HepG2 (cell line): ENCODE measurements around the gene FOXS1. TPM values are rescaled to one million over a fixed set of nuclear protein-coding genes. Genes with fewer than 3 reads are reported as not detected.

ENCODE experiments used
- ATAC-seq: fragments of 200-7000 bp; cut with Tn5 transposase; 3 replicates; pipeline ENCODE4 v1.9.1; 2020; ENCODE audit warnings: mild to moderate bottlenecking, moderate library complexity
- BruUV-seq: library from RNA; stranded (reverse); fragments of 400-500 nt; replicated peaks from 2 replicates; lab custom pipeline; 2021; lab: Mats Ljungman, UMichigan
- CTCF ChIA-PET: fragments of 300-600 bp; formaldehyde crosslinking; extraction: SDS; loops from one replicate; lab custom pipeline; 2021; ENCODE audit warnings: low total read pairs, inconsistent platforms, low intra/inter-chr PET ratio; lab: Yijun Ruan, JAX
- POLR2A ChIA-PET: fragments of 350-600 bp; sonication (Branson Sonifier 250); formaldehyde crosslinking; loops from one replicate; lab custom pipeline; 2020; ENCODE audit warnings: antibody characterized with exemption, inconsistent platforms; lab: Yijun Ruan, JAX
- DNase-seq: peaks from one replicate; pipeline ENCODE4 v3.0.0-alpha.2; 2015; ENCODE audit warnings: low spot score
- FAIRE-seq: peaks from 3 replicates; lab custom pipeline; 2011; peaks lifted over from hg19 to GRCh38; lab: Jason Lieb, UNC
- H2AFZ ChIP-seq: one replicate; pipeline ENCODE4 v1.6.1; 2011; ENCODE audit warnings: low read length, inconsistent platforms
- H3K27ac ChIP-seq: fragments of 300-600 bp; 3 replicates; pipeline ENCODE4 v1.8.0; 2011; ENCODE audit warnings: mixed run types, mild to moderate bottlenecking, mixed read lengths, low read length, inconsistent platforms; ENCODE audit not compliant: insufficient read depth; ENCODE audit errors: extremely low read length
- H3K27me3 ChIP-seq, 2 experiments: fragments of 200-600 bp in 1 of 2; 2 replicates in 1 of 2; 3 replicates in 1 of 2; pipeline versions ENCODE4 v1.6.0 to v1.8.0; 2011; ENCODE audit warnings: low read length in 2 of 2, mild to moderate bottlenecking in 2 of 2, moderate library complexity in 2 of 2, inconsistent platforms in 1 of 2; ENCODE audit not compliant: insufficient read depth in 2 of 2, control insufficient read depth in 1 of 2
- H3K36me3 ChIP-seq, 2 experiments: fragments of 200-600 bp in 1 of 2; replicated peaks in 1 of 2; 2 replicates in 1 of 2; 3 replicates in 1 of 2; pipeline versions ENCODE4 v1.5.1 to v1.8.0; 2011; ENCODE audit warnings: low read length in 2 of 2, inconsistent platforms in 1 of 2; ENCODE audit not compliant: insufficient read depth in 2 of 2, control insufficient read depth in 1 of 2
- H3K4me1 ChIP-seq: 2 replicates; pipeline ENCODE4 v1.5.1; 2012; ENCODE audit warnings: low read length, inconsistent platforms; ENCODE audit not compliant: insufficient read depth
- H3K4me2 ChIP-seq: 2 replicates; pipeline ENCODE4 v1.6.0; 2011; ENCODE audit warnings: low read depth, low read length, inconsistent platforms
- H3K4me3 ChIP-seq, 3 experiments: fragments of 200-600 bp in 1 of 3; sonication (generic), shearing (Covaris generic) in 1 of 3; replicated peaks in 1 of 3; 2 replicates each; pipeline ENCODE4 v1.5.1; 2011 to 2016; ENCODE audit warnings: low read length in 3 of 3, inconsistent platforms in 2 of 3, low read depth in 2 of 3, mild to moderate bottlenecking in 2 of 3, control low read depth in 1 of 3, mixed read lengths in 1 of 3; ENCODE audit not compliant: insufficient read depth in 1 of 3
- H3K79me2 ChIP-seq: one replicate; pipeline ENCODE4 v1.6.1; 2011; ENCODE audit warnings: low read length, inconsistent platforms; ENCODE audit not compliant: insufficient read depth
- H3K9ac ChIP-seq: 2 replicates; pipeline ENCODE4 v1.6.0; 2011; ENCODE audit warnings: mild to moderate bottlenecking, low read depth, low read length, inconsistent platforms; ENCODE audit not compliant: insufficient read depth
- H3K9me3 ChIP-seq: 2 replicates; pipeline ENCODE4 v1.5.1; 2012; ENCODE audit warnings: mild to moderate bottlenecking, low read length
- H4K20me1 ChIP-seq: 2 replicates; pipeline ENCODE4 v1.6.0; 2011; ENCODE audit warnings: inconsistent platforms, mild to moderate bottlenecking, low read length, moderate library complexity; ENCODE audit not compliant: insufficient read depth
- ARHGAP35 ChIP-seq: sonication (generic); formaldehyde crosslinking; IDR thresholded peaks from 2 replicates; pipeline ENCODE4 v1.9.0; 2022; ENCODE audit warnings: mild to moderate bottlenecking, inconsistent platforms, moderate library complexity, missing genetic modification reagents, borderline replicate concordance
- CENPX ChIP-seq: sonication (generic); formaldehyde crosslinking; IDR thresholded peaks from 2 replicates; pipeline ENCODE4 v1.9.0; 2021; ENCODE audit warnings: mild to moderate bottlenecking, missing genetic modification reagents, moderate library complexity
- EED ChIP-seq: sonication (generic); formaldehyde crosslinking; IDR thresholded peaks from 2 replicates; pipeline ENCODE4 v1.5.0; 2020; ENCODE audit warnings: mild to moderate bottlenecking, missing genetic modification reagents
- FOSL1 ChIP-seq: sonication (generic); formaldehyde crosslinking; IDR thresholded peaks from 2 replicates; pipeline ENCODE4 v1.9.0; 2021; ENCODE audit warnings: missing genetic modification reagents, borderline replicate concordance
- FOXO1 ChIP-seq: sonication (generic); formaldehyde crosslinking; IDR thresholded peaks from 2 replicates; pipeline ENCODE4 v1.4.0; 2020; ENCODE audit warnings: missing genetic modification reagents
- HNF1B ChIP-seq: sonication (generic); formaldehyde crosslinking; IDR thresholded peaks from 2 replicates; pipeline ENCODE4 v1.5.1; 2020; ENCODE audit warnings: mild to moderate bottlenecking, moderate library complexity, missing genetic modification reagents
- ISL2 ChIP-seq: sonication (generic); formaldehyde crosslinking; IDR thresholded peaks from 2 replicates; pipeline ENCODE4 v1.5.0; 2020; ENCODE audit warnings: missing genetic modification reagents
- KDM3A ChIP-seq: IDR thresholded peaks from 2 replicates; pipeline ENCODE4 v1.6.1; 2018; ENCODE audit warnings: low read depth, missing compliant biosample characterization
- MAF1 ChIP-seq: sonication (generic); formaldehyde crosslinking; IDR thresholded peaks from 2 replicates; pipeline ENCODE4 v1.5.0; 2020; ENCODE audit warnings: missing genetic modification reagents, borderline replicate concordance
- MLLT10 ChIP-seq: sonication (generic); formaldehyde crosslinking; IDR thresholded peaks from 2 replicates; pipeline ENCODE4 v1.4.0; 2020; ENCODE audit warnings: missing genetic modification reagents
- MTA1 ChIP-seq: sonication (generic); formaldehyde crosslinking; IDR thresholded peaks from 2 replicates; pipeline ENCODE4 v1.4.0; 2020; ENCODE audit warnings: missing genetic modification reagents, mild to moderate bottlenecking, borderline replicate concordance
- XRCC5 ChIP-seq: fragments of 200-400 bp; formaldehyde crosslinking; optimal IDR thresholded peaks from 2 replicates; pipeline ENCODE3; 2017; ENCODE audit warnings: mild to moderate bottlenecking, low read length
- ZNF17 ChIP-seq: sonication (generic); formaldehyde crosslinking; IDR thresholded peaks from 2 replicates; pipeline ENCODE4 v1.5.0; 2020; ENCODE audit warnings: mild to moderate bottlenecking, missing genetic modification reagents
- ZNF350 ChIP-seq: sonication (generic); formaldehyde crosslinking; IDR thresholded peaks from 2 replicates; pipeline ENCODE4 v1.4.0; 2020; ENCODE audit warnings: mild to moderate bottlenecking, low read depth, missing genetic modification reagents, borderline replicate concordance
- ZNF441 ChIP-seq: sonication (generic); formaldehyde crosslinking; IDR thresholded peaks from 2 replicates; pipeline ENCODE4 v1.7.0; 2021; ENCODE audit warnings: missing genetic modification reagents, borderline replicate concordance
- ZNF549 ChIP-seq: sonication (generic); formaldehyde crosslinking; IDR thresholded peaks from 2 replicates; pipeline ENCODE4 v1.5.0; 2020; ENCODE audit warnings: missing genetic modification reagents
- ZNF75D ChIP-seq: sonication (generic); formaldehyde crosslinking; IDR thresholded peaks from 2 replicates; pipeline ENCODE4 v1.8.1; 2023; ENCODE audit warnings: missing genetic modification reagents, mild to moderate bottlenecking, borderline replicate concordance
- WGBS: methylation state at CpG from one replicate; pipeline ENCODE4 v1.1.6; 2017; ENCODE audit warnings: low lambda C conversion rate; 5-methylcytosine and 5-hydroxymethylcytosine counted together
- in situ Hi-C: cut with HindIII; loops from 2 replicates; pipeline ENCODE4 v1.10.0; 2017; ENCODE audit warnings: low pct_unique_long_range_greater_than_20kb; ENCODE audit not compliant: extremely low pct_ligation_motif_present
- intact Hi-C: fragments of 100-400 bp; cut with micrococcal nuclease; formaldehyde crosslinking; loops from one replicate; pipeline ENCODE4 v1.10.0; 2022; ENCODE audit not compliant: unreplicated experiment
- polyA plus RNA-seq, 8 experiments: library from polyadenylated mRNA; depleted of rRNA in 3 of 8; stranded (reverse) in 7 of 8; unstranded in 1 of 8; fragments of >200 nt; fragmentation: Illumina TruSeq in 4 of 8; extraction: Trizol in 4 of 8; gene quantifications; 2 replicates each; pipeline versions ENCODE4 v1.2.1 to v1.2.3, GENCODE V29; 2011 to 2016; ENCODE audit warnings: low read depth in 4 of 8, missing spikeins in 1 of 8, mixed read lengths in 1 of 8; ENCODE audit not compliant: insufficient read depth in 1 of 8
- total RNA-seq, 5 experiments: library from RNA; depleted of rRNA; stranded (reverse); fragments of >200 nt; fragmentation: Illumina TruSeq; extraction: Trizol; gene quantifications; 2 replicates each; pipeline ENCODE4 v1.2.3, GENCODE V29; 2016; ENCODE audit warnings: low read depth in 1 of 5
- TF ChIP-seq, protein P1 (sequence below): IDR thresholded peaks from 2 replicates; pipeline ENCODE4 v1.6.1; 2016; ENCODE audit warnings: low read depth
- TF ChIP-seq, protein P2 (sequence below): IDR thresholded peaks from 2 replicates; pipeline ENCODE4 v1.6.1; 2016; ENCODE audit warnings: missing compliant biosample characterization, missing genetic modification reagents, borderline replicate concordance
- TF ChIP-seq, protein P3 (sequence below): IDR thresholded peaks from 2 replicates; pipeline ENCODE4 v1.6.1; 2016; ENCODE audit warnings: mild to moderate bottlenecking

Gene FOXS1
- total and polyA plus RNA-seq, 2 of the 13 experiments (the other 11 are each of a cell fraction or from before 2014, with no cell fraction given): not detected

- intact Hi-C loops: no loop called here
- Histone ChIP-seq H3K27ac (no peak overlapping the region), H3K36me3 (no peaks in the 10 kb centered on the region), H3K4me3 (peak overlapping the region in 2 of 3 experiments; percentile 74 to 82; a peak in 3 of 6 replicates), H3K4me1 (peaks cover 15% of the 10 kb centered on the region), H3K4me2 (peak overlapping the region; percentile 96), H3K9ac (no peak overlapping the region), H3K27me3 (peaks cover 9 to 51% of the 10 kb centered on the region in 2 experiments; a peak in 4 of 5 replicates), H3K9me3 (no peaks in the 10 kb centered on the region), H3K79me2 (no peaks in the 10 kb centered on the region), H2AFZ (peak overlapping the region; percentile 29), H4K20me1 (no peaks in the 10 kb centered on the region)
- ATAC-seq (no peak), FAIRE-seq (no peak), DNase-seq (no peak)
- in situ Hi-C loops: no loop called here
- 56% methylated on average over 5 of the region's 5 CpGs for WGBS
- BruUV-seq: no TSS peak
- ChIA-PET POLR2A (interaction anchor here (1.2 kb wide), 2 partner anchors 26 to 90 kb away, joined by 3 to 7 read pairs; partner anchors contain the start of gene PDRG1), CTCF (interaction anchor here (1.6 kb wide), 1 partner anchor 10 kb away, joined by 3 read pairs; no protein-coding TSS in a partner anchor)
- TF ChIP-seq KDM3A (CRISPR knock-in tag) (no peak), ZNF441 (no peak), ARHGAP35 (CRISPR knock-in tag) (no peak), XRCC5 (no peak), FOXO1 (no peak), ZNF75D (no peak), ZNF17 (CRISPR knock-in tag) (no peak), ZNF350 (CRISPR knock-in tag) (0 out of 2 replicates have a peak, but pooled peaks have one; percentile 8), FOSL1 (CRISPR knock-in tag) (0 out of 2 replicates have a peak, but pooled peaks have one; percentile 10), MLLT10 (no peak), EED (CRISPR knock-in tag) (0 out of 2 replicates have a peak, but pooled peaks have one; percentile 37), ISL2 (CRISPR knock-in tag) (no peak), HNF1B (CRISPR knock-in tag) (0 out of 2 replicates have a peak, but pooled peaks have one; percentile 10), MTA1 (no peak), CENPX (CRISPR knock-in tag) (no peak), ZNF549 (CRISPR knock-in tag) (no peak), MAF1 (CRISPR knock-in tag) (no peak)
- TF ChIP-seq, protein P1, sequence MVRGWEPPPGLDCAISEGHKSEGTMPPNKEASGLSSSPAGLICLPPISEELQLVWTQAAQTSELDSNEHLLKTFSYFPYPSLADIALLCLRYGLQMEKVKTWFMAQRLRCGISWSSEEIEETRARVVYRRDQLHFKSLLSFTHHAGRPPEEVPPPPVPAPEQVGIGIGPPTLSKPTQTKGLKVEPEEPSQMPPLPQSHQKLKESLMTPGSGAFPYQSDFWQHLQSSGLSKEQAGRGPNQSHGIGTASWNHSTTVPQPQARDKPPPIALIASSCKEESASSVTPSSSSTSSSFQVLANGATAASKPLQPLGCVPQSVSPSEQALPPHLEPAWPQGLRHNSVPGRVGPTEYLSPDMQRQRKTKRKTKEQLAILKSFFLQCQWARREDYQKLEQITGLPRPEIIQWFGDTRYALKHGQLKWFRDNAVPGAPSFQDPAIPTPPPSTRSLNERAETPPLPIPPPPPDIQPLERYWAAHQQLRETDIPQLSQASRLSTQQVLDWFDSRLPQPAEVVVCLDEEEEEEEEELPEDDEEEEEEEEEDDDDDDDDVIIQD (CRISPR knock-in tag): no peak
- TF ChIP-seq, protein P2, sequence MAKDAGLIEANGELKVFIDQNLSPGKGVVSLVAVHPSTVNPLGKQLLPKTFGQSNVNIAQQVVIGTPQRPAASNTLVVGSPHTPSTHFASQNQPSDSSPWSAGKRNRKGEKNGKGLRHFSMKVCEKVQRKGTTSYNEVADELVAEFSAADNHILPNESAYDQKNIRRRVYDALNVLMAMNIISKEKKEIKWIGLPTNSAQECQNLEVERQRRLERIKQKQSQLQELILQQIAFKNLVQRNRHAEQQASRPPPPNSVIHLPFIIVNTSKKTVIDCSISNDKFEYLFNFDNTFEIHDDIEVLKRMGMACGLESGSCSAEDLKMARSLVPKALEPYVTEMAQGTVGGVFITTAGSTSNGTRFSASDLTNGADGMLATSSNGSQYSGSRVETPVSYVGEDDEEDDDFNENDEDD (CRISPR knock-in tag): no peak
- TF ChIP-seq, protein P3, sequence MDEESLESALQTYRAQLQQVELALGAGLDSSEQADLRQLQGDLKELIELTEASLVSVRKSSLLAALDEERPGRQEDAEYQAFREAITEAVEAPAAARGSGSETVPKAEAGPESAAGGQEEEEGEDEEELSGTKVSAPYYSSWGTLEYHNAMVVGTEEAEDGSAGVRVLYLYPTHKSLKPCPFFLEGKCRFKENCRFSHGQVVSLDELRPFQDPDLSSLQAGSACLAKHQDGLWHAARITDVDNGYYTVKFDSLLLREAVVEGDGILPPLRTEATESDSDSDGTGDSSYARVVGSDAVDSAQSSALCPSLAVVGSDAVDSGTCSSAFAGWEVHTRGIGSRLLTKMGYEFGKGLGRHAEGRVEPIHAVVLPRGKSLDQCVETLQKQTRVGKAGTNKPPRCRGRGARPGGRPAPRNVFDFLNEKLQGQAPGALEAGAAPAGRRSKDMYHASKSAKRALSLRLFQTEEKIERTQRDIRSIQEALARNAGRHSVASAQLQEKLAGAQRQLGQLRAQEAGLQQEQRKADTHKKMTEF (CRISPR knock-in tag): no peak
These were observed 16.7 kb upstream of the FOXS1 start for GRCh38 chr20:31862157-31862470.
